ENCODE measurements around the gene DUSP3.

DUSP3 gene

DNA sequence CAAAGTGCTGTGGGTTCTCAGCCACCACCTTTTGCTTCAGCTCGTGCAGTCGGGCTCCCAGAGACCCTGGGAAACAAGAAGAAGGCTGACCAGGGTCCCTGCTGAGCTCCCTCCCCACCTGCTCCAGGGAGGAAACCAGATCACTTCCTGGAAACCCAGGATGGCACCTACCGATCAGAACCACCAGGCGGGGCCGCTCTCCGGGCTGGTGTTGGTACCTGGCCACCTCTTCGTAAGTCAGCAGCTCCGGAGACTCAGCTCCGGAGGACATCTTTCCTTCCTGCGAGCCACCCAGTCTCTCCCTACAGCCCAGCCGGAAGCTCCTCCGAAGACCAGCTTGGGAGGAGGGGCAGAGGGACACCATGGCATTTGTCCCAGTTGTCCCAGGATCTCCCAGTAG is 35.2 kb upstream of the DUSP3 start:
- Histone ChIP-seq H3K4me1 (ENCODE audit: control insufficient read depth, insufficient read depth, low read length) (peaks cover 13% of the 10 kb centered on the region), H3K9me3 (replicated peaks; ENCODE audit: low read length) (no peaks in the 10 kb centered on the region), H3K27me3 (ENCODE audit: control insufficient read depth, insufficient read depth, low read length) (no peaks in the 10 kb centered on the region), H3K36me3 (ENCODE audit: insufficient read depth, low read length) (peaks cover 40% of the 10 kb centered on the region), H3K4me2 (ENCODE audit: low read length) (no peak overlapping the region), H3K9ac (ENCODE audit: low read depth, low read length) (no peak overlapping the region), H3K4me3 (ENCODE audit: low read length) (no peak overlapping the region)

DNA sequence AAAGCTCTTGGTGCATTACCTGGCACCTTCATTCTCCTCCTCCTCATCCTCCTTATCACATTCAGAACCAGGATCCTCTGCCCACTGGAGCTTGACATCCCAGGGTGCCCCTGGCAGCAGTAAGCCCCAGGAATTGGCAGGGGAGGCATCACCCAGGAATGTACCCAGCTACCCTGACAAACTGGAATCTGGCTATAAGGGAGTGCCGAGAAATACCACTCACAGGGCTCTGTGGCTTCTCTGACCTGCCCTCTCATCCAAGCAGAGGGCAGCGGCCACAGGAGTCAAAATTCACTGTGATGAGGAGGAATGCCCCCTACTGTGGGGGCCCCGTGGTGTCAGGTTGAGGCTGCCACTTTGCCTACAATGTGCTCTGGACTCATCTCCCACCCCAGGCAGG is 34.6 kb upstream of the DUSP3 start:
- H3K27me3 ChIP-seq (ENCODE audit: control insufficient read depth, insufficient read depth, low read length) = no peaks in the 10 kb centered on the region
- H3K36me3 ChIP-seq (ENCODE audit: insufficient read depth, low read length) = peaks cover 38% of the 10 kb centered on the region
- H3K4me2 ChIP-seq (ENCODE audit: low read length) = no peak overlapping the region
- H3K4me1 ChIP-seq (ENCODE audit: control insufficient read depth, insufficient read depth, low read length) = peaks cover 13% of the 10 kb centered on the region
- no peak overlapping the region for H3K4me3 ChIP-seq (ENCODE audit: low read length)
- H3K9ac ChIP-seq (ENCODE audit: low read depth, low read length) = no peak overlapping the region
- no peaks in the 10 kb centered on the region for H3K9me3 ChIP-seq (replicated peaks; ENCODE audit: low read length)

DNA sequence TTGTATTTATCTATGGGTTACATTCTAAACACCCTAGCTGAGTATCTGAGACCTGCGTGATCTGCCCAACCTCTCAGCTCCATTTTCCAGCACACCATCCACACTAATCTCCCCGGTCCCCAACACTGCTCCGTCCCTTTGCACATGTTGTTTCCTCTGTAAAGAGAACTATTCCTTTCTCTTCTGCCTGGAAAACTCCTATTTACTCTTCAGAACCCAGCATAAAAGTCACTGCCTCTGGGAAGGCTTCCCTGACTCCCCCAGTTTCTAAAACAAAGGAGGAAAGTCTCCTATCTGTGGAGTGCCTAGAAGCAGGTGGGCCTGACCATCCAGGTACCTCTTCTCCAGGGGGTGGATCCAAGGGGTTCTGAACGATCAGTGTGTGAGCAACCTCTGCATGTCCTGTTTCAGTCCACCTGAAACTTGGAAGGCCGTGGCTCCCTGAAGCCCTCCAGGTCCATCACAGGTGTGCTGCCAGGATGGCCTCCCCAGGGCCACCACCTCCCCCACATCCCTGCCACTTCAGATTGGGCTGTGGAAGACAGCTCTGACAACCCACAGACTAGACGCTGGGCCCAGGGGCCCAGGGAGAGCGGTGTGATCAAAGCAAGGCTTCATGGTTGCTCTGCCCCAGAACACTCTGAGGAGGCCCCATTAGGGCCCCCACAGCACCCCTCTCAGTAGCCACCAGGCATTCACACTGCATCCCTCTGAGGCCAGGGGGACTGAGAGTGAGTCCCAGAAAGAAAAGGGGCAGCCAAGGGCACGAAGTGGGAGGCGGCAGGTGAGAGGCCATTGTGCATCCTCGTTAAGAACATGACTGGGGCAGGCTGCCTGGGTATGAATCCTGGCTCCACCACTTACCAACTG is 33.9 kb upstream of the DUSP3 start:
- peaks cover 13% of the 10 kb centered on the region for H3K4me1 ChIP-seq (ENCODE audit: control insufficient read depth, insufficient read depth, low read length)
- no peak overlapping the region for H3K9ac ChIP-seq (ENCODE audit: low read depth, low read length)
- no peak overlapping the region for H3K4me3 ChIP-seq (ENCODE audit: low read length)
- no peaks in the 10 kb centered on the region for H3K9me3 ChIP-seq (replicated peaks; ENCODE audit: low read length)
- H3K36me3 ChIP-seq (ENCODE audit: insufficient read depth, low read length) = peaks cover 38% of the 10 kb centered on the region
- no peaks in the 10 kb centered on the region for H3K27me3 ChIP-seq (ENCODE audit: control insufficient read depth, insufficient read depth, low read length)
- H3K4me2 ChIP-seq (ENCODE audit: low read length) = no peak overlapping the region

DNA sequence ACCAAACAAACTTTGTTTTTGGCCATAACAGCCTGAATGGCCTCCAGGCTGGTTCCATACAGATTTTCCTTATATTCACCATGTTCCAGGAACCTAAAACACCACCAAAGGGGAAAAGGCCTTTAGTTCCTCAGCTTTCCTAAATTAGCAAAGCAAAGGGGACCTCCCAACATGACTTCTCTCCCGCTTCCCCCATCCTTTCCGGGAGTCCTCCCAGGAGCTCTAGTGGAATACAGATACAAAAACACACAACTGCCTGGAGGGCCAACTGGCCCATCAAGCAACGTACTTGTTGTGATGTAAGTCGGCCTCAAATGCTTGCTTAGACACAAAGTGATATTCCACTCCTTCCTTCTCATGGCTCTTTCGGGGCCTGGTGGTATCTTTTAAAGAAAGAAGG is 32.0 kb upstream of the DUSP3 start:
- H3K27me3 ChIP-seq (ENCODE audit: control insufficient read depth, insufficient read depth, low read length) = no peaks in the 10 kb centered on the region
- no peak overlapping the region for H3K9ac ChIP-seq (ENCODE audit: low read depth, low read length)
- no peak overlapping the region for H3K4me2 ChIP-seq (ENCODE audit: low read length)
- H3K4me3 ChIP-seq (ENCODE audit: low read length) = no peak overlapping the region
- H3K36me3 ChIP-seq (ENCODE audit: insufficient read depth, low read length) = peaks cover 28% of the 10 kb centered on the region
- H3K9me3 ChIP-seq (replicated peaks; ENCODE audit: low read length) = no peaks in the 10 kb centered on the region
- peaks cover 13% of the 10 kb centered on the region for H3K4me1 ChIP-seq (ENCODE audit: control insufficient read depth, insufficient read depth, low read length)

DNA sequence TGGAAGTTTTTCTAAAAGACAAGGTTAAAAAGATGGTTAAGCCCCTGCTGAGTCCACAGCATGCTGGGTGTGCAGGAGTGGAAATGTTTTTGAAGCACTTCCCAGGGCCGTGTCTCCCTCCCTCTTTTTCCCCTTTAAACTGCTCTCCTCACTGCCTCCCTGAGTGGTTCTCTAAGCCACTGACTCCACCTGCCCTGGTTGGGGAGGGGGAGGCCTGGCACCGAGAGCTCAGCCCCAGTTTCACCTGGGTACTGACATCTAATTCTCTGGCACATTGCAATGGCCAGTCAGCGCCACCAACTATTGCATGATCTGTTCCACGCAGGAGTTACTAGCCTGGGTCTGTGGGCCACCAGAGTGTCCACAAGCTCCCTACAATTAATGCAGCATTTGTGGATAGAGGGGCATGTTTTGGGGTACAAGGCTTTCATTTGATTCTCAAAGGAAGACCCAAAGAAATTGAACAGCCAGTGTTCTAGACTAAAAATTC is 31.5 kb upstream of the DUSP3 start:
- H3K36me3 ChIP-seq (ENCODE audit: insufficient read depth, low read length) = peaks cover 27% of the 10 kb centered on the region
- H3K9ac ChIP-seq (ENCODE audit: low read depth, low read length) = no peak overlapping the region
- H3K4me3 ChIP-seq (ENCODE audit: low read length) = no peak overlapping the region
- no peak overlapping the region for H3K4me2 ChIP-seq (ENCODE audit: low read length)
- peaks cover 12% of the 10 kb centered on the region for H3K4me1 ChIP-seq (ENCODE audit: control insufficient read depth, insufficient read depth, low read length)
- H3K9me3 ChIP-seq (replicated peaks; ENCODE audit: low read length) = no peaks in the 10 kb centered on the region
- H3K27me3 ChIP-seq (ENCODE audit: control insufficient read depth, insufficient read depth, low read length) = no peaks in the 10 kb centered on the region

DNA sequence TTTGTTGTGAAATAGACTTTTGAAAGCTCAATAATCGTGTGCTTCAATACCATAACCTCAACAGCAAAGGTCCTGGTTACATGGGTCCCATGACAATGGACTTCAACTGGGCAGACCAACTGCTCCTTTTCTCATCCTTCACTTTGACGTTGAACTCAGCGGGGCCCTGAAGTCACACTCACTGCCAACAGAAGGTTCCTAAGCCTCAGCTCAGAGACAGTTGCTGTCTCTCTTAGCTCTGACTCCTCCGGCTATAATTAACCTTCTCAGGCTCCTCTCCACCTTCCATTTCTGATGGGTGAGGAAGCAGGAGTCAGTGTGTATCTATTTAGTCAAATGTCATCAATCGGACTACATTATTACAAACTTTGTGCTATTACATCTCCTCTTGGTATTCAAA is 30.3 kb upstream of the DUSP3 start:
- no peak overlapping the region for H3K4me2 ChIP-seq (ENCODE audit: low read length)
- H3K9me3 ChIP-seq (replicated peaks; ENCODE audit: low read length) = no peaks in the 10 kb centered on the region
- peaks cover 23% of the 10 kb centered on the region for H3K36me3 ChIP-seq (ENCODE audit: insufficient read depth, low read length)
- peaks cover 4% of the 10 kb centered on the region for H3K4me1 ChIP-seq (ENCODE audit: control insufficient read depth, insufficient read depth, low read length)
- H3K27me3 ChIP-seq (ENCODE audit: control insufficient read depth, insufficient read depth, low read length) = no peaks in the 10 kb centered on the region
- H3K4me3 ChIP-seq (ENCODE audit: low read length) = no peak overlapping the region
- no peak overlapping the region for H3K9ac ChIP-seq (ENCODE audit: low read depth, low read length)

DNA sequence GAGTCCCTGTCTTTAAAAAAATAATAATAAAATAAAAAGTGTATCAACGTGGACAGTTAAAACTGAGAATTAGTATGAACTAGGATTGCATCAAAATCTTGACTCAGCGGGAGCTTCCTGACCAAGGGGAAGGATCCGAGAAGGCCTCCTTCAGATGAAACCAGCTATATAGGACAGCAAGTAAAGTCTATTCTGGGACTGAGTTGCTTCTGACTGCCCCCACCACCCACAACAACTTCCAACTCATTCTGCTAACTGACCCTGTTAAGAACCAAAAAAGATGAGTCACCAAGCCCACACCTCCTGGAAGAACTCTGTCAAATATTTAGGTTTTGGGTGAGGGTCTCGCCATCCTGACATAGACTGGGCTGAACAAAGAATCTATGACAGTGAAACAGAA is 29.3 kb upstream of the DUSP3 start:
- Histone ChIP-seq H3K4me2 (ENCODE audit: low read length) (no peak overlapping the region), H3K4me1 (ENCODE audit: control insufficient read depth, insufficient read depth, low read length) (peaks cover 9% of the 10 kb centered on the region), H3K9ac (ENCODE audit: low read depth, low read length) (no peak overlapping the region), H3K27me3 (ENCODE audit: control insufficient read depth, insufficient read depth, low read length) (no peaks in the 10 kb centered on the region), H3K9me3 (replicated peaks; ENCODE audit: low read length) (no peaks in the 10 kb centered on the region), H3K36me3 (ENCODE audit: insufficient read depth, low read length) (peaks cover 13% of the 10 kb centered on the region), H3K4me3 (ENCODE audit: low read length) (no peak overlapping the region)

DNA sequence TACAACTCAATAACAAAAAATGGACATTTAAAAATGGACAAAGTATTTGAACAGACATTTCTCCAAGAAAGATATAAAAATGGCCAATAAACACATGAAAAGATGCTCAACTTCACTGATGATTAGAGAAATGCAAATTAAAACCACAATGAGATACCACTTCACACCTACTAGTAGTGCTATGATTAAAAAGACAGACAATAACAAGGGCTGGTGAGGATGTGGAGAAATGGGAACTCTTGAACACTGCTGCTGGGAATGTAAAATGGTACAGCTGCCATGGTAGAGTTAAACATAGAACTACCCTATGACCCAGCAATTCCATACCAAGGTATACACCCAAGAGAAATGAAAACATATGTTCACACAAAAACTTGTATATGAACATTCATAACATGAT is 26.3 kb upstream of the DUSP3 start:
- H3K4me3 ChIP-seq (ENCODE audit: low read length) = no peak overlapping the region
- H3K9me3 ChIP-seq (replicated peaks; ENCODE audit: low read length) = no peaks in the 10 kb centered on the region
- no peak overlapping the region for H3K4me2 ChIP-seq (ENCODE audit: low read length)
- peaks cover 6% of the 10 kb centered on the region for H3K36me3 ChIP-seq (ENCODE audit: insufficient read depth, low read length)
- no peak overlapping the region for H3K9ac ChIP-seq (ENCODE audit: low read depth, low read length)
- H3K27me3 ChIP-seq (ENCODE audit: control insufficient read depth, insufficient read depth, low read length) = no peaks in the 10 kb centered on the region
- peaks cover 9% of the 10 kb centered on the region for H3K4me1 ChIP-seq (ENCODE audit: control insufficient read depth, insufficient read depth, low read length)

DNA sequence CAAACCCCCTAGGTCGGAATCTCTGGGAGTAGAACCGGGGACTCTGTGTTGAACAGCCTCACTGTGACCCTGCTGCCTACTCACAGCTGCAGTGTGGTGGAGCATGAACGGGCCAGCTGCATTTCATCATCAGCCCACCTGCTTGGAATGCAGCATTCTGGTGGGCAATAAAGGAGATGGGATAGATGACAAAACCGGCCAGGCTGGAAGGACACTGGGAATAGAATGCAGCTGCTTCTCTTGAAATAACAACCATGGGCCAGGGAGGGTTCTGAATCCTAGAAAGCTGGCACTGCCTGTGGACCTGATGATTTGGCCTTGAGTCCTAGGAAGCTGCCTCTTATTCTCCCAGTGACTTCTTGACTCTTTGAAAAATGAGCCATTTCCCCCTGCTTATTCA is 25.0 kb upstream of the DUSP3 start:
- no peak overlapping the region for H3K4me2 ChIP-seq (ENCODE audit: low read length)
- no peaks in the 10 kb centered on the region for H3K27me3 ChIP-seq (ENCODE audit: control insufficient read depth, insufficient read depth, low read length)
- peaks cover 9% of the 10 kb centered on the region for H3K4me1 ChIP-seq (ENCODE audit: control insufficient read depth, insufficient read depth, low read length)
- no peaks in the 10 kb centered on the region for H3K9me3 ChIP-seq (replicated peaks; ENCODE audit: low read length)
- peaks cover 6% of the 10 kb centered on the region for H3K36me3 ChIP-seq (ENCODE audit: insufficient read depth, low read length)
- no peak overlapping the region for H3K9ac ChIP-seq (ENCODE audit: low read depth, low read length)
- no peak overlapping the region for H3K4me3 ChIP-seq (ENCODE audit: low read length)

DNA sequence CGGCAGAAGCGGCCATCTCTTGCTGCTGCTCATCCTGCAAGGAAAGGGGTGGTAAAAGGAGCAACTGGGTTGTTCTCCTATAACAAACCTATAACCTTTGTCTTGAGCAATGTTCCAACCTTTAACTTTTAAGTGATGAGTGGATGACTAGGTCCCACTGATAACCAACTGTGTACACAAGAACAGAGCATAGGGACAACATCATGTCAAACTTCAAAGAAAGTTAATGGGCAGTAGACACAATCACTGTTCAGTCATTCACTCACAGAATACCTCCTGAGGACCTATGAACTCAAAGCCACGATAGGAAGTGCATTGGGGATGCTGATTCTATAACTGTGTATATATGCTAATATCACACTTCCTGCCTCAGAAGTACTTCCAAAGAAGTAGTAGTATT is 23.1 kb upstream of the DUSP3 start:
- no peak overlapping the region for H3K4me2 ChIP-seq (ENCODE audit: low read length)
- no peak overlapping the region for H3K9ac ChIP-seq (ENCODE audit: low read depth, low read length)
- H3K9me3 ChIP-seq (replicated peaks; ENCODE audit: low read length) = no peaks in the 10 kb centered on the region
- peaks cover 6% of the 10 kb centered on the region for H3K36me3 ChIP-seq (ENCODE audit: insufficient read depth, low read length)
- no peaks in the 10 kb centered on the region for H3K27me3 ChIP-seq (ENCODE audit: control insufficient read depth, insufficient read depth, low read length)
- peaks cover 9% of the 10 kb centered on the region for H3K4me1 ChIP-seq (ENCODE audit: control insufficient read depth, insufficient read depth, low read length)
- no peak overlapping the region for H3K4me3 ChIP-seq (ENCODE audit: low read length)

DNA sequence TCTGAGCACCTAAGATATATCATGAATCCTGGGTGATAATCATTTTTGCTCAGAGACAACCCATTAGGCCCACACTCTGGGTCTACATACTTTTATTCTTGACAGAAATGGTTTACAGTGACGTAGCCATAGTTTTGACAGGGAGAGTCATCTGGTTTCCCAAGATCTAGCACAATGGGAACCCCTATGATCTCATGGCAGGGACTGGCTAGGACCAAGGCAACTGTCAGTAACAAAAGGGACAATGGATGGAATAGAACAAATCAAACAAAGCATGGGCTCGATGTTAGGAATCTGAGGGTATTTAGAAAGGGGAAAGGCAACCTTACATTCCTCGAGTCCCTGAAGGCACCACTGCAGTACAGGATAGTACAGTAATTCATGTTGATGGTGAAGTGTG is 22.0 kb upstream of the DUSP3 start:
- Histone ChIP-seq H3K36me3 (ENCODE audit: insufficient read depth, low read length) (peaks cover 6% of the 10 kb centered on the region), H3K4me3 (ENCODE audit: low read length) (no peak overlapping the region), H3K9me3 (replicated peaks; ENCODE audit: low read length) (no peaks in the 10 kb centered on the region), H3K4me2 (ENCODE audit: low read length) (no peak overlapping the region), H3K9ac (ENCODE audit: low read depth, low read length) (no peak overlapping the region), H3K27me3 (ENCODE audit: control insufficient read depth, insufficient read depth, low read length) (no peaks in the 10 kb centered on the region), H3K4me1 (ENCODE audit: control insufficient read depth, insufficient read depth, low read length) (peaks cover 9% of the 10 kb centered on the region)

DNA sequence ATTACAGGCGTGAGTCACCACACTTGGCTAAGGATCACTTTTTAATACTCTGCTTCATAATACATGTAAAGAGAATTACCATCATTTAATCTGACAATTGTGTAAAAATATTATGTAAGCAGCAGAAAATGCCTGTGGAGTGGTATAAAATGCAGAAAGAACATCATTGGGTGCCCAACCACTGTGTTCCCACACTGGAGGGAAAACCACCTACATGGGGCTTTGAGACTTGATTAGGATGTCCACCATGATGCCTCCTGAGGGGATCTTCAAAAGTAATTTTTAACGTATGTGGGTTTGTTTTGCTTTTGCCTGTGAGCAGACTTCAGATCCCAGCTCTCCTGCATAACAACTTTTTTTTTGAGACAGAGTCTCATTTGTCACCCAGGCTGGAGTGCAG is 20.3 kb upstream of the DUSP3 start:
- H3K4me1 ChIP-seq (ENCODE audit: control insufficient read depth, insufficient read depth, low read length) = peaks cover 6% of the 10 kb centered on the region
- no peaks in the 10 kb centered on the region for H3K27me3 ChIP-seq (ENCODE audit: control insufficient read depth, insufficient read depth, low read length)
- H3K4me2 ChIP-seq (ENCODE audit: low read length) = no peak overlapping the region
- no peak overlapping the region for H3K9ac ChIP-seq (ENCODE audit: low read depth, low read length)
- no peak overlapping the region for H3K4me3 ChIP-seq (ENCODE audit: low read length)
- peaks cover 6% of the 10 kb centered on the region for H3K36me3 ChIP-seq (ENCODE audit: insufficient read depth, low read length)
- no peaks in the 10 kb centered on the region for H3K9me3 ChIP-seq (replicated peaks; ENCODE audit: low read length)

All from skeletal muscle satellite cell (primary cell).